Measurements from ENCODE around the gene SMIM23. TPM values are rescaled to one million over a fixed set of nuclear protein-coding genes. Genes with fewer than 3 reads are reported as not detected.
A peak's percentile ranks its signal among the peaks of the same experiment; 100 is the strongest.

The SMIM23 gene
- polyA plus RNA-seq, 2 of the 4 experiments (the other 2 are of a cell fraction) = not detected

DNA sequence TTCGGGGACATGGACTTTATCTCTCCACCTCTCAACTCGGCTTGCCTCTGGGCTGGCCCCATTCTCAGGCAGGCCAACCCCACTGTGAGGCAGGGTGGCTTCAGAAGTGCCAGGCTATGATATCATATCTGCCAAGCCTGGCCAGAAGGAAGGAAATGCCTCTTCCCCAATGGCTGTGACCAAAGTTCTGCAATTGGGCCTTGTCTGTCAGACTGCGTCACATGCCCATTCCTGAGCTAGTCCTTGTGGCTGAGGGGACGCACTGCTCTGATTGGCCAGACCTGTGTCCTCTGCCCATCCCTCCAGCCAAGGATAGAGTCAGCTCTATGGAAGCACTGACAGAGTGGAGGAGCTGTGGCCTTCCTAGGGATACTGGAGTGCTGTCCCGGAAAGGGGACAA is 11.9 kb downstream of the SMIM23 start:
- CTCF ChIA-PET = no interaction called here
- no peak overlapping the region for H3K4me3 ChIP-seq
- POLR2A ChIA-PET = no interaction called here
- 58% methylated on average over 5 of the region's 5 CpGs for WGBS (ENCODE audit: missing lambda C conversion rate)
- no peak overlapping the region for H3K27ac ChIP-seq
- no peak for DNase-seq (ENCODE audit: low read depth in 1 of 2, low spot score in 1 of 2)
- 0 out of 6 replicates have a peak, but pooled peaks of 1 of the 2 experiments have one; percentile 21 for ATAC-seq
- no peak for TF ChIP-seq CHD4 (IDR thresholded peaks at IDR 0.05; ENCODE audit: borderline replicate concordance)
- no peak for TF ChIP-seq ZC3H11A (IDR thresholded peaks at IDR 0.05)
- no peak for TF ChIP-seq MAZ (IDR thresholded peaks at IDR 0.05; ENCODE audit: borderline replicate concordance, low read depth, low read length)
- TF ChIP-seq, protein P1, sequence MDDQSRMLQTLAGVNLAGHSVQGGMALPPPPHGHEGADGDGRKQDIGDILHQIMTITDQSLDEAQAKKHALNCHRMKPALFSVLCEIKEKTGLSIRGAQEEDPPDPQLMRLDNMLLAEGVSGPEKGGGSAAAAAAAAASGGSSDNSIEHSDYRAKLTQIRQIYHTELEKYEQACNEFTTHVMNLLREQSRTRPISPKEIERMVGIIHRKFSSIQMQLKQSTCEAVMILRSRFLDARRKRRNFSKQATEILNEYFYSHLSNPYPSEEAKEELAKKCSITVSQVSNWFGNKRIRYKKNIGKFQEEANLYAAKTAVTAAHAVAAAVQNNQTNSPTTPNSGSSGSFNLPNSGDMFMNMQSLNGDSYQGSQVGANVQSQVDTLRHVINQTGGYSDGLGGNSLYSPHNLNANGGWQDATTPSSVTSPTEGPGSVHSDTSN (IDR thresholded peaks at IDR 0.05) = no peak
- no peak for FAIRE-seq
- no peak overlapping the region for H3K4me2 ChIP-seq
- H3K4me1 ChIP-seq = no peaks in the 10 kb centered on the region
- H3K9me3 ChIP-seq = no peaks in the 10 kb centered on the region

- H3K4me3 ChIP-seq = no peak overlapping the region
- ATAC-seq = 0 out of 6 replicates have a peak, but pooled peaks of 1 of the 2 experiments have one; percentile 24
- no peaks in the 10 kb centered on the region for H3K9me3 ChIP-seq
- ChIA-PET POLR2A (no interaction called here), CTCF (no interaction called here)
- no peak overlapping the region for H3K4me2 ChIP-seq
- no peak overlapping the region for H3K27ac ChIP-seq
- 44% methylated on average over 8 of the region's 8 CpGs for WGBS (ENCODE audit: missing lambda C conversion rate)
- TF ChIP-seq NPAS2 (CRISPR knock-in tag; IDR thresholded peaks at IDR 0.05; ENCODE audit: borderline replicate concordance) (no peak), HOXA7 (CRISPR knock-in tag; IDR thresholded peaks at IDR 0.05) (no peak), RARB (CRISPR knock-in tag; IDR thresholded peaks at IDR 0.05) (no peak)
- DNase-seq (ENCODE audit: low read depth in 1 of 2, low spot score in 1 of 2) = no peak
- H3K4me1 ChIP-seq = no peaks in the 10 kb centered on the region
- FAIRE-seq = no peak
Observed at GRCh38 chr5:171798418-171798817, 12.8 kb downstream of the SMIM23 start.

- Histone ChIP-seq H3K27ac (no peak overlapping the region), H3K9me3 (no peaks in the 10 kb centered on the region), H3K4me1 (no peaks in the 10 kb centered on the region), H3K4me2 (no peak overlapping the region), H3K4me3 (no peak overlapping the region)
- 10% methylated on average over 1 of the region's 1 CpG for WGBS (ENCODE audit: missing lambda C conversion rate)
- TF ChIP-seq MYC (IDR thresholded peaks at IDR 0.05; ENCODE audit: borderline replicate concordance, low read length) = no peak
- no peak for TF ChIP-seq HDAC2 (IDR thresholded peaks at IDR 0.05)
- TF ChIP-seq RCOR1 (IDR thresholded peaks at IDR 0.05; ENCODE audit: low read depth, low read length) = no peak
- TF ChIP-seq, protein P2, sequence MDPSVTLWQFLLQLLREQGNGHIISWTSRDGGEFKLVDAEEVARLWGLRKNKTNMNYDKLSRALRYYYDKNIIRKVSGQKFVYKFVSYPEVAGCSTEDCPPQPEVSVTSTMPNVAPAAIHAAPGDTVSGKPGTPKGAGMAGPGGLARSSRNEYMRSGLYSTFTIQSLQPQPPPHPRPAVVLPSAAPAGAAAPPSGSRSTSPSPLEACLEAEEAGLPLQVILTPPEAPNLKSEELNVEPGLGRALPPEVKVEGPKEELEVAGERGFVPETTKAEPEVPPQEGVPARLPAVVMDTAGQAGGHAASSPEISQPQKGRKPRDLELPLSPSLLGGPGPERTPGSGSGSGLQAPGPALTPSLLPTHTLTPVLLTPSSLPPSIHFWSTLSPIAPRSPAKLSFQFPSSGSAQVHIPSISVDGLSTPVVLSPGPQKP (IDR thresholded peaks at IDR 0.05; ENCODE audit: low read depth, low read length) = no peak
- no peak for TF ChIP-seq HES2 (IDR thresholded peaks at IDR 0.05)
- CTCF ChIA-PET = interaction anchor here (1.3 kb wide), 1 partner anchor 172 kb away, joined by 3 read pairs; no protein-coding TSS in a partner anchor
- no peak for ATAC-seq
- POLR2A ChIA-PET = no interaction called here
- FAIRE-seq = no peak
- no peak for DNase-seq (ENCODE audit: low read depth in 1 of 2, low spot score in 1 of 2)
Observed at GRCh38 chr5:171801839-171802238, 16.2 kb downstream of the SMIM23 start.

DNA sequence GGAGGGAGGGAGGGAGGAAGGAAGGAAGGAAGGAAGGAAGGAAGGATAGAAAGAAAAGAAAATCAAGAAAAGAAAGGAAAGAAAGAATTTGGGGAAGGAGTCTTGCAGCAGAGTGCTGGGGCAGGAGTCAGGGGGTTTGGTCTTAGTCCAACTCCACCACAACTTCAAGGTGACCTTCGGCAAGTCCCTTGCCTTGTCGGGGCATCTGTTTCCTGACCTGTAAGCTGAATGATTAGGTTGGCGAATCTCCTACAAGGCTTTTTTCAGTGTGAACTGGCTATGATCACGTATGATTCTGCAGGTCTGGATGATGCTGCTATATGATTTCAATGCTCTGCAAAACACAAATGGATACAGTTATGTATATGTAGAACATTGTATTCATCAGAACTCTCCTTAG is 20.1 kb downstream of the SMIM23 start:
- Histone ChIP-seq H3K4me2 (no peak overlapping the region), H3K4me3 (no peak overlapping the region), H3K27ac (no peak overlapping the region), H3K4me1 (no peaks in the 10 kb centered on the region), H3K9me3 (no peaks in the 10 kb centered on the region)
- ATAC-seq (no peak; a peak in 1 of 6 replicates), FAIRE-seq (no peak), DNase-seq (ENCODE audit: low read depth in 1 of 2, low spot score in 1 of 2) (no peak)
- 66% methylated on average over 4 of the region's 4 CpGs for WGBS (ENCODE audit: missing lambda C conversion rate)
- ChIA-PET POLR2A (no interaction called here), CTCF (interaction anchor here (0.6 to 1.6 kb wide), 2 partner anchors 57 to 387 kb away, joined by 3 to 4 read pairs; partner anchors contain the start of gene FGF18)
- TF ChIP-seq HDAC2 (IDR thresholded peaks at IDR 0.05) (no peak), REST (IDR thresholded peaks at IDR 0.05) (no peak), CBX2 (IDR thresholded peaks at IDR 0.05; ENCODE audit: borderline replicate concordance, low read depth) (no peak), HEYL (CRISPR knock-in tag; IDR thresholded peaks at IDR 0.05) (no peak), ATOH8 (CRISPR knock-in tag; IDR thresholded peaks at IDR 0.05; ENCODE audit: low read depth) (no peak), EHMT2 (IDR thresholded peaks at IDR 0.05; ENCODE audit: low read depth) (no peak), CEBPB (IDR thresholded peaks at IDR 0.05) (no peak), ZC3H11A (IDR thresholded peaks at IDR 0.05) (no peak), MAZ (IDR thresholded peaks at IDR 0.05; ENCODE audit: borderline replicate concordance, low read depth, low read length) (no peak)
- TF ChIP-seq, protein P3, sequence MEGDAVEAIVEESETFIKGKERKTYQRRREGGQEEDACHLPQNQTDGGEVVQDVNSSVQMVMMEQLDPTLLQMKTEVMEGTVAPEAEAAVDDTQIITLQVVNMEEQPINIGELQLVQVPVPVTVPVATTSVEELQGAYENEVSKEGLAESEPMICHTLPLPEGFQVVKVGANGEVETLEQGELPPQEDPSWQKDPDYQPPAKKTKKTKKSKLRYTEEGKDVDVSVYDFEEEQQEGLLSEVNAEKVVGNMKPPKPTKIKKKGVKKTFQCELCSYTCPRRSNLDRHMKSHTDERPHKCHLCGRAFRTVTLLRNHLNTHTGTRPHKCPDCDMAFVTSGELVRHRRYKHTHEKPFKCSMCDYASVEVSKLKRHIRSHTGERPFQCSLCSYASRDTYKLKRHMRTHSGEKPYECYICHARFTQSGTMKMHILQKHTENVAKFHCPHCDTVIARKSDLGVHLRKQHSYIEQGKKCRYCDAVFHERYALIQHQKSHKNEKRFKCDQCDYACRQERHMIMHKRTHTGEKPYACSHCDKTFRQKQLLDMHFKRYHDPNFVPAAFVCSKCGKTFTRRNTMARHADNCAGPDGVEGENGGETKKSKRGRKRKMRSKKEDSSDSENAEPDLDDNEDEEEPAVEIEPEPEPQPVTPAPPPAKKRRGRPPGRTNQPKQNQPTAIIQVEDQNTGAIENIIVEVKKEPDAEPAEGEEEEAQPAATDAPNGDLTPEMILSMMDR (IDR thresholded peaks at IDR 0.05) = no peak
- TF ChIP-seq, protein P2 (IDR thresholded peaks at IDR 0.05; ENCODE audit: low read depth, low read length) = no peak

All from A549 (cell line).